Prostate gland (tissue), 2 donors: Measurements from ENCODE around the gene NME2. TPM values are rescaled to one million over a fixed set of nuclear protein-coding genes. Genes with fewer than 3 reads are reported as not detected.
"Not testable (repeated sequence)": the region's sequence is repeated elsewhere in the genome, so short reads cannot be mapped to it uniquely, and the experiment has no call there.

Source experiments
- DNase-seq: peaks from one replicate; pipeline ENCODE4 v3.0.0-alpha.2; 2019; ENCODE audit warnings: low spot score
- H3K27ac ChIP-seq, 2 donors: fragments of 200-600 bp; sonication (generic); 2 replicates each; pipeline ENCODE4 v1.5.1; 2017 to 2019
- H3K27me3 ChIP-seq: fragments of 200-600 bp; sonication (generic); replicated peaks from 2 replicates; pipeline ENCODE4 v1.5.1; 2019; ENCODE audit not compliant: insufficient read depth
- H3K36me3 ChIP-seq, 2 donors: fragments of 200-600 bp; sonication (generic); 1 replicate in 1 of 2; 2 replicates in 1 of 2; pipeline versions ENCODE4 v1.5.1 to v1.8.1; 2017 to 2019
- H3K4me1 ChIP-seq: fragments of 200-600 bp; sonication (generic); replicated peaks from 2 replicates; pipeline ENCODE4 v1.5.1; 2019
- H3K4me3 ChIP-seq, 2 donors: fragments of 200-600 bp; sonication (generic); 2 replicates each; pipeline ENCODE4 v1.5.1; 2017 to 2019
- H3K9me3 ChIP-seq: fragments of 200-600 bp; sonication (generic); 2 replicates; pipeline ENCODE4 v1.5.1; 2017
- POLR2A ChIP-seq: fragments of 450-650 bp; IDR thresholded peaks from one replicate; pipeline ENCODE4 v1.6.1; 2016; ENCODE audit warnings: antibody characterized with exemption, mild to moderate bottlenecking
- POLR2AphosphoS5 ChIP-seq: sonication (generic); formaldehyde crosslinking; IDR thresholded peaks from one replicate; pipeline ENCODE4 v1.6.1; 2017; ENCODE audit warnings: antibody characterized with exemption
- WGBS: methylation state at CpG from one replicate; pipeline ENCODE4 v1.1.5; 2018; 5-methylcytosine and 5-hydroxymethylcytosine counted together
- intact Hi-C: fragments of 100-400 bp; cut with DNase I; formaldehyde crosslinking; loops from one replicate; pipeline ENCODE4 v1.14.2; 2022
- total RNA-seq, 2 donors: library from RNA; depleted of rRNA; stranded (reverse); fragments of >200 nt; gene quantifications; one replicate each; pipeline ENCODE4 v1.1.0, GENCODE V29; 2016
- TF ChIP-seq, protein P1 (sequence below), 4 experiments: fragments of 200-600 bp in 2 of 4; fragments of 450-650 bp in 2 of 4; sonication (generic) in 2 of 4; IDR thresholded peaks; 1 replicate in 3 of 4; 2 replicates in 1 of 4; pipeline ENCODE4 v1.5.1; 2016 to 2019; ENCODE audit warnings: antibody characterized with exemption in 4 of 4, mild to moderate bottlenecking in 2 of 4, moderate library complexity in 2 of 4

The NME2 gene
- total RNA-seq, 2 donors from 2014 or later = 208 to 479 TPM

DNA sequence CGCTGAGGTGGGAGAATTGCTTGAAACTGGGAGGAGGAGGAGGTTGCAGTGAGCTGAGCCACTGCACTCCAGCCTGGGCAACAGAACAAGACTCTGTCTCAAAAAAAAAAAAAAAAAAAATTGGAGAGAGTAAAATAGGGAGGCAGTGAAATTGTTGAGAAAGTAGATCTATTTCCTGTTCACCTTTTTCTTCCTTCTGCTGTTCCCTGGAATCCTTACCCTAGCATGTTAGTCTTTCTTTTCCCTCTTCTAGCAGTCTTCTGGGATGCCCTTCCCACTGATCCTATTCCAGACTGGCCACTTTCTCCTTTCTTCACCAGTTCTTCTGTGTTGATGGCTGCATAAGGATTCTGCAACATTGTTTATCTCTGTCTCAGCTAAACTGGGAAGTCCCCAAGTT, 3.1 kb downstream of the NME2 start:
- no peak overlapping the region for H3K4me3 ChIP-seq
- H3K27me3 ChIP-seq = no peaks in the 10 kb centered on the region
- intact Hi-C loops = loop anchor here (5.0 kb wide), 2 partner anchors 52 to 93 kb away; partner anchors contain the start of genes MBTD1 and UTP18
- H3K9me3 ChIP-seq = no peaks in the 10 kb centered on the region
- H3K4me1 ChIP-seq = peaks cover 4% of the 10 kb centered on the region
- peaks cover 0 to 5% of the 10 kb centered on the region in 2 donors for H3K36me3 ChIP-seq
- whole genome bisulfite sequencing = 100% methylated on average over 1 of the region's 1 CpG
- TF ChIP-seq, protein P1, sequence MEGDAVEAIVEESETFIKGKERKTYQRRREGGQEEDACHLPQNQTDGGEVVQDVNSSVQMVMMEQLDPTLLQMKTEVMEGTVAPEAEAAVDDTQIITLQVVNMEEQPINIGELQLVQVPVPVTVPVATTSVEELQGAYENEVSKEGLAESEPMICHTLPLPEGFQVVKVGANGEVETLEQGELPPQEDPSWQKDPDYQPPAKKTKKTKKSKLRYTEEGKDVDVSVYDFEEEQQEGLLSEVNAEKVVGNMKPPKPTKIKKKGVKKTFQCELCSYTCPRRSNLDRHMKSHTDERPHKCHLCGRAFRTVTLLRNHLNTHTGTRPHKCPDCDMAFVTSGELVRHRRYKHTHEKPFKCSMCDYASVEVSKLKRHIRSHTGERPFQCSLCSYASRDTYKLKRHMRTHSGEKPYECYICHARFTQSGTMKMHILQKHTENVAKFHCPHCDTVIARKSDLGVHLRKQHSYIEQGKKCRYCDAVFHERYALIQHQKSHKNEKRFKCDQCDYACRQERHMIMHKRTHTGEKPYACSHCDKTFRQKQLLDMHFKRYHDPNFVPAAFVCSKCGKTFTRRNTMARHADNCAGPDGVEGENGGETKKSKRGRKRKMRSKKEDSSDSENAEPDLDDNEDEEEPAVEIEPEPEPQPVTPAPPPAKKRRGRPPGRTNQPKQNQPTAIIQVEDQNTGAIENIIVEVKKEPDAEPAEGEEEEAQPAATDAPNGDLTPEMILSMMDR (IDR thresholded peaks at IDR 0.05) = no peak
- TF ChIP-seq POLR2A (no peak), POLR2AphosphoS5 (no peak)
- no peak overlapping the region for H3K27ac ChIP-seq
- DNase-seq = no peak

DNA sequence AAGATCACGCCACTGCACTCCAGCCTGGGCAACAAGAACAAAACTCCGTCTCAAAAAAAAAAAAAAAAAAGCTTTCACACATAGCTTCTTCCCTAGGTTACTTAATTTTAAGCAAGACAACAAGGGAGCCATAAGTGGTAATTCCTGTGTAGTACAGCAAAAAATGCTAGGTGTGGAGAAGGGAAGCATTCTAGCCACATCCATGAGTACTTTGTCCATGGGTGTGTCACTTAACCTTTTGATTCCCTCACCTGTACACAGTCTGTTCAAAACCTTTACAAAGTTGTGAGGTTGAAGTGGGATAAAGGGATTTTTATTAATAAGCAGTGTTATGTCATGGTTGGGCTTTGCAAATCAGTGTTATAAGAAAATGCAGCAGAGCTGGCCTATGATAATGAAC, 4.5 kb downstream of the NME2 start:
- TF ChIP-seq POLR2AphosphoS5 (no peak), POLR2A (no peak)
- TF ChIP-seq, protein P1 (IDR thresholded peaks at IDR 0.05) = no peak
- 89% methylated on average over 2 of the region's 2 CpGs for WGBS
- Histone ChIP-seq H3K36me3 (peaks cover 0 to 5% of the 10 kb centered on the region in 2 donors), H3K27me3 (no peaks in the 10 kb centered on the region), H3K4me1 (peaks cover under 1% of the 10 kb centered on the region), H3K9me3 (no peaks in the 10 kb centered on the region), H3K4me3 (no peak overlapping the region), H3K27ac (no peak overlapping the region)
- DNase-seq = no peak
- intact Hi-C loops = no loop called here

DNA sequence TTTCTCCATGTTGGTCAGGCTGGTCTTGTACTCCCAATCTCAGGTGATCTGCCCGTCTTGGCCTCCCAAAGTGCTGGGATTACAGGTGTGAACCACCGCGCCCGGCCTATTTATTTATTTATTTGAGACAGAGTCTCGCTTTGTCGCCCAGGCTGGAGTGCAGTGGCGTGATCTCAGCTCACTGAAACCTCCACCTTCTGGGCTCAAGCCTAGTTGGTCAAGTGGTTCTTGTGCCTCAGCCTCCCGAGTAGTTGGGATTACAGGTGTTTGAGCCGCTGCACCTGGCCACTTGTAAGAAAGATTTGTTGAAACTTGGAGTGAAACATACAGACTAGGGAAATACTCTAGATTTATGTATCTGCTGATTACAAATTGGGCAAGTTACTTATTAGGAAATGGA, 5.8 kb downstream of the NME2 start:
- DNase-seq, H3K27me3 ChIP-seq, H3K4me3 ChIP-seq, intact Hi-C loops, H3K27ac ChIP-seq, H3K4me1 ChIP-seq, H3K9me3 ChIP-seq, H3K36me3 ChIP-seq: not testable (repeated sequence)
- 86% methylated on average over 9 of the region's 9 CpGs for WGBS

DNA sequence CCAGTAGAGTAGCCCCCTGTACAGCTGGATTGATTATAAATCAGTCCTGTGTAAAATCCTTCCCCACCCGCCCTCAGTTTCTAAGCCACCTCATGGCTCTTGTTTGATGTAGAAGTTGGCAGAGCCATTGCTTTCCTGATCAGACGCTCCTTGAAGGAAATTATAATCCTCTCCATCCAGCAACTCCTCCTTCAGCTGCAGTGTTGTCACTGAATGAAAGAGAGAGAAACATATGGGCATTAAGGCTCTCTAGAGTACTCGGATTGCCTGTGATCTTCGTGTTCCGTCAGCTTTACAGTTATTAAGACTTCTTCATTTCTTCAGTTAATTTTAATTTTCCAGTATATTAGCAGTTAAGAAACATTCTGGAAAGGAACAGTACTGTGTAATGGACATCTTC, 14.3 kb downstream of the NME2 start:
- Histone ChIP-seq H3K4me3 (no peak overlapping the region), H3K27ac (no peak overlapping the region), H3K27me3 (no peaks in the 10 kb centered on the region), H3K36me3 (no peaks in the 10 kb centered on the region), H3K4me1 (no peaks in the 10 kb centered on the region), H3K9me3 (no peaks in the 10 kb centered on the region)
- no peak for DNase-seq
- intact Hi-C loops = no loop called here
- 78% methylated on average over 5 of the region's 5 CpGs for WGBS
- TF ChIP-seq, protein P1 (IDR thresholded peaks at IDR 0.05) = no peak

DNA sequence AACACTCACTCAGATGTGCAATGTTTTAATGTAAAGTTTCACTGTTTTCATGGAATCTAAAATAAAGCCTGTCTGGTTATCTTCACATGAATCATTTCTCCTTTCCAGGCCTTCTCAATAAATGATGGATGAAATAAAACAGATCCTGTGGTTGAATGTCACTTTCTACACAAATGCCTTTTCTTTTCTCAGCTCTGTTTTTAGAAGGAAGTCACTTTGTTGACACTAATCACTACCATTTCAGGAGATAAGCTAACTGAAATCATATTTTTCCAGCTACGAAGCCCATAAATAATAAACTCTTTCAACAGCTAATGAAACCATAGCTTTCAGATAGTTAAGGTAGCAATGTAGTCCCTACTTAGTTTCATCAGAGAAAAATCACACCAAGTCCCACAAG, 17.9 kb downstream of the NME2 start:
- H3K36me3 ChIP-seq = no peaks in the 10 kb centered on the region
- WGBS = 53% methylated on average over 1 of the region's 1 CpG
- DNase-seq = no peak
- no peak overlapping the region for H3K4me3 ChIP-seq
- H3K9me3 ChIP-seq = no peaks in the 10 kb centered on the region
- H3K27ac ChIP-seq = no peak overlapping the region
- H3K4me1 ChIP-seq = no peaks in the 10 kb centered on the region
- TF ChIP-seq POLR2A (no peak), POLR2AphosphoS5 (no peak)
- TF ChIP-seq, protein P1 (IDR thresholded peaks at IDR 0.05) = no peak
- H3K27me3 ChIP-seq = no peaks in the 10 kb centered on the region
- intact Hi-C loops = no loop called here
